ENCODE data around the gene CYBC1. TPM values are rescaled to one million over a fixed set of nuclear protein-coding genes. Genes with fewer than 3 reads are reported as not detected.
A peak's percentile ranks its signal among the peaks of the same experiment; 100 is the strongest.

Gene CYBC1
- total and polyA plus RNA-seq, 9 of the 15 experiments (the other 6 are each of a cell fraction or from before 2014, with no cell fraction given) = 1.3 to 71.8 (median 49.9) TPM

- DNase-seq (ENCODE audit: extremely low read depth in 1 of 4, low spot score in 3 of 4) = peak; percentile 88 to 95 (median 92)
- intact Hi-C loops (cut with micrococcal nuclease) (loop anchor here (1.0 to 10.0 kb wide), 5 partner anchors 25 to 140 kb away; partner anchors contain the start of genes FOXK2, HEXD, NARF and OGFOD3), in situ Hi-C loops (cut with MboI) (no loop called here)
- Histone ChIP-seq H4K20me1 (replicated peaks; ENCODE audit: control insufficient read depth, insufficient read depth, low read length) (0 out of 2 replicates have a peak, but pooled peaks cover 6% of the 10 kb centered on the region), H3K9me1 (ENCODE audit: control insufficient read depth, insufficient read depth, low read length) (peaks cover 3% of the 10 kb centered on the region), H3K27ac (ENCODE audit: extremely low read depth, low read depth, low read length) (peak overlapping the region; percentile 50; the same call in 1 of the 3 replicates), H3K79me2 (ENCODE audit: control insufficient read depth, insufficient read depth, low read length) (no peaks in the 10 kb centered on the region), H3K36me3 (ENCODE audit: control insufficient read depth, insufficient read depth, low read length) (no peaks in the 10 kb centered on the region), H3K4me3 (peak overlapping the region; percentile 44), H3K27me3 (ENCODE audit: control insufficient read depth in 2 of 2, insufficient read depth in 2 of 2, low read length in 2 of 2) (no peaks in the 10 kb centered on the region), H2AFZ (ENCODE audit: low read depth, low read length) (peak overlapping the region; percentile 92), H3K4me2 (ENCODE audit: insufficient read depth, low read length) (peak overlapping the region; percentile 79), H3K9me3 (replicated peaks; ENCODE audit: control insufficient read depth, insufficient read depth, low read depth, low read length) (no peaks in the 10 kb centered on the region; the same call in 1 of the 2 replicates), H3K9ac (ENCODE audit: insufficient read depth in 1 of 2, low read depth in 2 of 2, low read length in 2 of 2) (peak overlapping the region; percentile 53 to 72; a peak in 2 of 4 replicates), H3K4me1 (replicated peaks in 1 of 2; ENCODE audit: control insufficient read depth in 2 of 2, insufficient read depth in 2 of 2, low read length in 2 of 2) (peaks cover 5 to 48% of the 10 kb centered on the region in 2 experiments; a peak in 4 of 5 replicates)
- peak; percentile 99 for FAIRE-seq
- CTCF ChIA-PET (ENCODE audit: low intra/inter-chr PET ratio) = interaction anchor here (0.7 to 1.8 kb wide), 5 partner anchors 57 to 1486 kb away, joined by 3 to 5 read pairs (median 5); no protein-coding TSS in a partner anchor
- BruUV-seq (replicated peaks) = TSS peak; percentile 100
- POLR2A ChIA-PET = interaction anchor here (0.5 to 1.4 kb wide), 3 partner anchors 9 to 471 kb away, joined by 3 to 4 read pairs (median 4); partner anchors contain the start of gene LRRC45
- ATAC-seq = peak; percentile 92
- 1% methylated on average over 17 of the region's 17 CpGs for WGBS (ENCODE audit: insufficient coverage, low coverage, missing lambda C conversion rate)
- TF ChIP-seq DIDO1 (tag; IDR thresholded peaks at IDR 0.05; ENCODE audit: low read depth) (no peak), NCOA4 (IDR thresholded peaks at IDR 0.05; ENCODE audit: partially characterized antibody) (no peak), HNRNPH1 (optimal IDR thresholded peaks at IDR 0.05; ENCODE audit: low read depth, low read length) (no peak), FOXP1 (CRISPR knock-in tag; IDR thresholded peaks at IDR 0.05) (no peak; the same call in 1 of the 2 replicates), ZNF354B (CRISPR knock-in tag; IDR thresholded peaks at IDR 0.05) (no peak), SMAD4 (CRISPR knock-in tag; conservative IDR thresholded peaks at IDR 0.05) (peak; percentile 54; the same call in 1 of the 2 replicates), HSF4 (CRISPR knock-in tag; IDR thresholded peaks at IDR 0.05; ENCODE audit: borderline replicate concordance) (no peak), POLR2B (IDR thresholded peaks at IDR 0.05; ENCODE audit: low read depth, partially characterized antibody) (no peak), SAFB2 (IDR thresholded peaks at IDR 0.05; ENCODE audit: borderline replicate concordance, low read depth, low read length, severe bottlenecking) (no peak), THRB (CRISPR knock-in tag; conservative IDR thresholded peaks at IDR 0.05) (peak; percentile 74; the same call in 1 of the 2 replicates), ATF3 (IDR thresholded peaks at IDR 0.05) (no peak; the same call in 1 of the 2 replicates), ATF3 (CRISPR knock-in tag; conservative IDR thresholded peaks at IDR 0.05) (peak; percentile 81), BCOR (IDR thresholded peaks at IDR 0.05) (peak; percentile 94; the same call in 1 of the 2 replicates), ZBTB9 (CRISPR knock-in tag; IDR thresholded peaks at IDR 0.05) (no peak), ZC3H4 (CRISPR knock-in tag; IDR thresholded peaks at IDR 0.05; ENCODE audit: borderline replicate concordance) (no peak), RBM34 (IDR thresholded peaks at IDR 0.05; ENCODE audit: borderline replicate concordance, insufficient read depth, low read length) (no peak)
These were observed 43.9 kb upstream of the CYBC1 start for GRCh38 chr17:82494236-82495055.

Measured in K562 (cell line).